ENCODE data around the gene MTMR3. TPM values are rescaled to one million over a fixed set of nuclear protein-coding genes. Genes with fewer than 3 reads are reported as not detected.

Gene MTMR3
- polyA plus RNA-seq, 1 experiment: 32.8 TPM

GRCh38 chr22:30026756-30027155 is 143.8 kb downstream of the MTMR3 start:
- H3K4me3 ChIP-seq (ENCODE audit: low read depth, low read length): no peak overlapping the region
- ChIA-PET POLR2A (no interaction called here), CTCF (no interaction called here)
- no peaks in the 10 kb centered on the region for H3K27me3 ChIP-seq (ENCODE audit: control insufficient read depth, insufficient read depth, low read length)
- TF ChIP-seq, protein P1, sequence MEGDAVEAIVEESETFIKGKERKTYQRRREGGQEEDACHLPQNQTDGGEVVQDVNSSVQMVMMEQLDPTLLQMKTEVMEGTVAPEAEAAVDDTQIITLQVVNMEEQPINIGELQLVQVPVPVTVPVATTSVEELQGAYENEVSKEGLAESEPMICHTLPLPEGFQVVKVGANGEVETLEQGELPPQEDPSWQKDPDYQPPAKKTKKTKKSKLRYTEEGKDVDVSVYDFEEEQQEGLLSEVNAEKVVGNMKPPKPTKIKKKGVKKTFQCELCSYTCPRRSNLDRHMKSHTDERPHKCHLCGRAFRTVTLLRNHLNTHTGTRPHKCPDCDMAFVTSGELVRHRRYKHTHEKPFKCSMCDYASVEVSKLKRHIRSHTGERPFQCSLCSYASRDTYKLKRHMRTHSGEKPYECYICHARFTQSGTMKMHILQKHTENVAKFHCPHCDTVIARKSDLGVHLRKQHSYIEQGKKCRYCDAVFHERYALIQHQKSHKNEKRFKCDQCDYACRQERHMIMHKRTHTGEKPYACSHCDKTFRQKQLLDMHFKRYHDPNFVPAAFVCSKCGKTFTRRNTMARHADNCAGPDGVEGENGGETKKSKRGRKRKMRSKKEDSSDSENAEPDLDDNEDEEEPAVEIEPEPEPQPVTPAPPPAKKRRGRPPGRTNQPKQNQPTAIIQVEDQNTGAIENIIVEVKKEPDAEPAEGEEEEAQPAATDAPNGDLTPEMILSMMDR (IDR thresholded peaks at IDR 0.05; ENCODE audit: insufficient read depth, low read depth, low read length): no peak
- DNase-seq (ENCODE audit: low read depth): no peak
- H3K36me3 ChIP-seq (ENCODE audit: control insufficient read depth, insufficient read depth, low read length): peaks cover 33% of the 10 kb centered on the region

- CTCF ChIA-PET: no interaction called here
- TF ChIP-seq, protein P1 (IDR thresholded peaks at IDR 0.05; ENCODE audit: insufficient read depth, low read depth, low read length): no peak
- Histone ChIP-seq H3K27me3 (ENCODE audit: control insufficient read depth, insufficient read depth, low read length) (no peaks in the 10 kb centered on the region), H3K4me3 (ENCODE audit: low read depth, low read length) (no peak overlapping the region), H3K36me3 (ENCODE audit: control insufficient read depth, insufficient read depth, low read length) (peaks cover 32% of the 10 kb centered on the region)
- no peak for DNase-seq (ENCODE audit: low read depth)
- POLR2A ChIA-PET: no interaction called here
Measured at GRCh38 chr22:30027169-30027568, 144.2 kb downstream of the MTMR3 start.

- ChIA-PET CTCF (interaction anchor here (0.9 kb wide), 2 partner anchors 10 to 22 kb away, joined by 3 to 5 read pairs; no protein-coding TSS in a partner anchor), POLR2A (no interaction called here)
- Histone ChIP-seq H3K36me3 (ENCODE audit: control insufficient read depth, insufficient read depth, low read length) (peaks cover 27% of the 10 kb centered on the region), H3K27me3 (ENCODE audit: control insufficient read depth, insufficient read depth, low read length) (no peaks in the 10 kb centered on the region), H3K4me3 (ENCODE audit: low read depth, low read length) (no peak overlapping the region)
- no peak for DNase-seq (ENCODE audit: low read depth)
- TF ChIP-seq, protein P1 (IDR thresholded peaks at IDR 0.05; ENCODE audit: insufficient read depth, low read depth, low read length): no peak
Measured at GRCh38 chr22:30027791-30028190, 144.8 kb downstream of the MTMR3 start.

DNA sequence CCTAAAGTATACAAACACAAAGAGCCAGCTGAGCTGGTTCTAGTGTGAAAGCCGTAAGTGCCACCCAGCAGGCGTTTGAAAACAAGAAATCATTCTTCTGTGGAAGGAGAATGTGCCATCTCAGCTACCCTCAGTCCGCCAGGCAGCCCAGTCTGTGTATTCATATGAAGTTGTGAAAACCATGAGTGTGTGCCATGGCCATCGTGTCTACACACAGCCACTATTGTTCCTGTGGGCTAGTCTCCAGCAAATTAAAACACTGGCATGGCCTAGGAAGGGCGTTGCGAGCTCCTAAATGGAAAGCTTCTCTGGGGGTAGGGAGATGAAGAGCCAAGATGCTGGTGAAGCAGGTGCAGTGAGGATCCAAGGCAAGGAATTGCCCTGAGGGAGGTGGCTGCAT is 145.8 kb downstream of the MTMR3 start:
- POLR2A ChIA-PET: interaction anchor here (0.6 kb wide), 1 partner anchor 467 kb away, joined by 3 read pairs; no protein-coding TSS in a partner anchor
- Histone ChIP-seq H3K4me3 (ENCODE audit: low read depth, low read length) (no peak overlapping the region), H3K36me3 (ENCODE audit: control insufficient read depth, insufficient read depth, low read length) (peaks cover 24% of the 10 kb centered on the region), H3K27me3 (ENCODE audit: control insufficient read depth, insufficient read depth, low read length) (no peaks in the 10 kb centered on the region)
- DNase-seq (ENCODE audit: low read depth): no peak
- CTCF ChIA-PET: interaction anchor here (0.6 to 0.9 kb wide), 2 partner anchors 23 to 161 kb away, joined by 3 to 5 read pairs; no protein-coding TSS in a partner anchor
- TF ChIP-seq, protein P1 (IDR thresholded peaks at IDR 0.05; ENCODE audit: insufficient read depth, low read depth, low read length): no peak

GRCh38 chr22:30029512-30029911 is 146.5 kb downstream of the MTMR3 start:
- TF ChIP-seq, protein P1 (IDR thresholded peaks at IDR 0.05; ENCODE audit: insufficient read depth, low read depth, low read length): no peak
- Histone ChIP-seq H3K27me3 (ENCODE audit: control insufficient read depth, insufficient read depth, low read length) (no peaks in the 10 kb centered on the region), H3K36me3 (ENCODE audit: control insufficient read depth, insufficient read depth, low read length) (peaks cover 22% of the 10 kb centered on the region), H3K4me3 (ENCODE audit: low read depth, low read length) (no peak overlapping the region)
- DNase-seq (ENCODE audit: low read depth): no peak
- ChIA-PET CTCF (interaction anchor here (1.6 to 2.0 kb wide), 2 partner anchors 10 to 24 kb away, joined by 3 to 9 read pairs; no protein-coding TSS in a partner anchor), POLR2A (no interaction called here)

All from BJ (cell line).